Endothelial cell of umbilical vein (primary cell): ENCODE measurements around the gene IQCN. TPM values are rescaled to one million over a fixed set of nuclear protein-coding genes. Genes with fewer than 3 reads are reported as not detected.

ENCODE experiments used
- BruUV-seq: library from RNA; stranded (reverse); fragments of 400-500 nt; replicated peaks from 2 replicates; lab custom pipeline; 2021; lab: Mats Ljungman, UMichigan
- CTCF ChIA-PET: fragments of 300-600, 350-600 bp; sonication (Branson Sonifier 250); formaldehyde crosslinking; loops from one replicate; lab custom pipeline; 2021; ENCODE audit warnings: antibody characterized with exemption, inconsistent platforms; lab: Charles Lee
- POLR2A ChIA-PET: fragments of 300-600, 350-600 bp; sonication (Branson Sonifier 250); formaldehyde crosslinking; loops from one replicate; lab custom pipeline; 2021; ENCODE audit warnings: antibody characterized with exemption, inconsistent platforms; lab: Charles Lee
- DNase-seq: peaks from one replicate; pipeline ENCODE4 v3.0.0-alpha.2; 2011; ENCODE audit warnings: low read depth, low spot score
- FAIRE-seq: peaks from 2 replicates; lab custom pipeline; 2011; peaks lifted over from hg19 to GRCh38; lab: Jason Lieb, UNC
- H2AFZ ChIP-seq: 2 replicates; pipeline ENCODE4 v1.6.0; 2012; ENCODE audit warnings: low read depth, low read length, control low read depth, inconsistent platforms
- H3K27ac ChIP-seq: 2 replicates; pipeline ENCODE4 v1.5.1; 2011; ENCODE audit warnings: low read depth, mild to moderate bottlenecking, control low read depth, low read length, moderate library complexity; ENCODE audit not compliant: insufficient read depth
- H3K27me3 ChIP-seq, 2 experiments: 2 replicates each; pipeline versions ENCODE4 v1.6.0 to v1.6.1; 2011; ENCODE audit warnings: low read length in 2 of 2, mixed read lengths in 1 of 2; ENCODE audit not compliant: control insufficient read depth in 2 of 2, insufficient read depth in 2 of 2
- H3K36me3 ChIP-seq, 2 experiments: 2 replicates in 1 of 2; 3 replicates in 1 of 2; pipeline ENCODE4 v1.5.1; 2011; ENCODE audit warnings: low read length in 2 of 2, mild to moderate bottlenecking in 1 of 2, moderate library complexity in 1 of 2; ENCODE audit not compliant: control insufficient read depth in 2 of 2, insufficient read depth in 2 of 2; ENCODE audit errors: extremely low read depth in 1 of 2
- H3K4me1 ChIP-seq: 3 replicates; pipeline ENCODE4 v1.5.1; 2011; ENCODE audit warnings: mild to moderate bottlenecking, low read length; ENCODE audit not compliant: control insufficient read depth, insufficient read depth; ENCODE audit errors: extremely low read depth
- H3K4me2 ChIP-seq: 2 replicates; pipeline ENCODE4 v1.6.1; 2011; ENCODE audit warnings: low read length, control low read depth, mixed read lengths; ENCODE audit not compliant: insufficient read depth
- H3K4me3 ChIP-seq, 3 experiments: fragments of 200-600 bp in 1 of 3; sonication (generic), shearing (Covaris generic) in 1 of 3; replicated peaks in 1 of 3; 2 replicates each; pipeline ENCODE4 v1.5.1; 2011 to 2016; ENCODE audit warnings: control low read depth in 3 of 3, low read length in 3 of 3, mild to moderate bottlenecking in 2 of 3, inconsistent platforms in 1 of 3, low read depth in 1 of 3, moderate library complexity in 1 of 3; ENCODE audit not compliant: insufficient read depth in 1 of 3
- H3K79me2 ChIP-seq: 2 replicates; pipeline ENCODE4 v1.6.0; 2012; ENCODE audit warnings: low read length, inconsistent platforms; ENCODE audit not compliant: control insufficient read depth, insufficient read depth
- H3K9ac ChIP-seq: replicated peaks from 2 replicates; pipeline ENCODE3; 2011; ENCODE audit warnings: low read length, control low read depth; ENCODE audit not compliant: insufficient read depth; ENCODE audit errors: extremely low read depth
- H3K9me1 ChIP-seq: replicated peaks from 3 replicates; pipeline ENCODE4 v1.6.0; 2011; ENCODE audit warnings: mild to moderate bottlenecking, low read length; ENCODE audit not compliant: control insufficient read depth, insufficient read depth; ENCODE audit errors: extremely low read depth
- H3K9me3 ChIP-seq: replicated peaks from 2 replicates; pipeline ENCODE4 v1.5.1; 2012; ENCODE audit warnings: low read length, inconsistent platforms; ENCODE audit not compliant: control insufficient read depth, insufficient read depth
- H4K20me1 ChIP-seq: replicated peaks from 2 replicates; pipeline ENCODE3; 2011; ENCODE audit warnings: mild to moderate bottlenecking, low read length; ENCODE audit not compliant: control insufficient read depth, insufficient read depth; ENCODE audit errors: extremely low read depth
- CTCF ChIP-seq, 2 donors: IDR thresholded peaks; 1 replicate in 1 of 2; 2 replicates in 1 of 2; pipeline ENCODE4 v1.5.1; 2011; ENCODE audit warnings: low read length in 2 of 2, mild to moderate bottlenecking in 2 of 2, moderate library complexity in 2 of 2, control low read depth in 1 of 2, inconsistent platforms in 1 of 2, low read depth in 1 of 2; ENCODE audit not compliant: insufficient read depth in 1 of 2; ENCODE audit errors: extremely low read depth in 1 of 2
- EZH2 ChIP-seq: IDR thresholded peaks from 2 replicates; pipeline ENCODE4 v1.6.1; 2012; ENCODE audit warnings: borderline replicate concordance, low read depth, mild to moderate bottlenecking, moderate library complexity, low read length, inconsistent platforms; ENCODE audit not compliant: severe bottlenecking
- FOS ChIP-seq: IDR thresholded peaks from 2 replicates; pipeline ENCODE4 v1.6.1; 2011; ENCODE audit warnings: mild to moderate bottlenecking, low read length, moderate library complexity, borderline replicate concordance; ENCODE audit not compliant: insufficient read depth
- GATA2 ChIP-seq: IDR thresholded peaks from 2 replicates; pipeline ENCODE4 v1.7.0; 2011; ENCODE audit warnings: low read depth, mild to moderate bottlenecking, moderate library complexity, mixed read lengths, low read length; ENCODE audit not compliant: insufficient read length, insufficient read depth
- JUN ChIP-seq: IDR thresholded peaks from 2 replicates; pipeline ENCODE4 v1.6.1; 2011; ENCODE audit warnings: borderline replicate concordance, low read depth; ENCODE audit not compliant: insufficient read length, insufficient read depth
- MAX ChIP-seq: IDR thresholded peaks from 2 replicates; pipeline ENCODE4 v1.6.1; 2011; ENCODE audit not compliant: insufficient read depth, insufficient read length
- MYC ChIP-seq: IDR thresholded peaks from one replicate; pipeline ENCODE4 v1.6.1; 2011; ENCODE audit warnings: mild to moderate bottlenecking, low read depth, low read length
- POLR2A ChIP-seq: IDR thresholded peaks from 2 replicates; pipeline ENCODE4 v1.6.1; 2012; ENCODE audit warnings: low read depth, mild to moderate bottlenecking, control low read depth, low read length
- POLR2AphosphoS5 ChIP-seq: IDR thresholded peaks from 2 replicates; pipeline ENCODE4 v1.6.1; 2012; ENCODE audit warnings: low read depth, mild to moderate bottlenecking, control low read depth, low read length, moderate library complexity; ENCODE audit not compliant: insufficient read depth
- dilution Hi-C: fragments of 300-500 bp; cut with MboI; formaldehyde crosslinking; loops from one replicate; pipeline ENCODE4 v1.15.0; 2019; ENCODE audit warnings: low sequenced_read_pairs; ENCODE audit not compliant: extremely low pct_ligation_motif_present
- intact Hi-C: fragments of 100-400 bp; cut with micrococcal nuclease; formaldehyde crosslinking; loops from one replicate; pipeline ENCODE4 v1.10.0; 2022
- polyA plus RNA-seq, 4 experiments: library from polyadenylated mRNA; depleted of rRNA in 3 of 4; stranded (reverse) in 3 of 4; unstranded in 1 of 4; fragments of >200 nt; gene quantifications; 2 replicates each; pipeline versions ENCODE4 v1.2.1 to v1.2.3, GENCODE V29; 2011 to 2012; ENCODE audit warnings: missing spikeins in 1 of 4
- total RNA-seq: library from RNA; stranded (reverse); gene quantifications from 2 replicates; pipeline ENCODE4 v1.2.3, GENCODE V29; 2021

The IQCN gene
- total and polyA plus RNA-seq, 2 donors (not counting 3 experiments of a cell fraction or from before 2014, with no cell fraction given) = 1.5 to 3.0 TPM

- ChIA-PET CTCF (interaction anchor here (1.2 to 11.3 kb wide), 4 partner anchors 22 to 145 kb away, joined by 3 to 296 read pairs (median 6); no protein-coding TSS in a partner anchor), POLR2A (no interaction called here)
- Histone ChIP-seq H3K4me3 (no peak overlapping the region), H3K27me3 (peaks cover 0 to 8% of the 10 kb centered on the region in 2 experiments), H3K79me2 (no peaks in the 10 kb centered on the region), H3K36me3 (no peaks in the 10 kb centered on the region), H4K20me1 (no peaks in the 10 kb centered on the region), H3K4me1 (no peaks in the 10 kb centered on the region), H3K4me2 (no peak overlapping the region), H3K9me1 (no peaks in the 10 kb centered on the region), H3K9ac (no peak overlapping the region), H3K27ac (no peak overlapping the region), H3K9me3 (no peaks in the 10 kb centered on the region), H2AFZ (no peak overlapping the region)
- intact Hi-C loops = no loop called here
- dilution Hi-C loops = no loop called here
- no TSS peak for BruUV-seq
- no peak for DNase-seq
- no peak for FAIRE-seq
- TF ChIP-seq POLR2AphosphoS5 = no peak
- no peak for TF ChIP-seq POLR2A
- TF ChIP-seq CTCF (IDR thresholded peaks at IDR 0.05; ENCODE audit: extremely low read depth in 1 of 2, insufficient read depth in 1 of 2, low read depth in 1 of 2, low read length in 2 of 2) = no peak
- no peak for TF ChIP-seq MAX
- TF ChIP-seq FOS = no peak
- TF ChIP-seq EZH2 = no peak
- no peak for TF ChIP-seq MYC
- no peak for TF ChIP-seq GATA2
- no peak for TF ChIP-seq JUN
These were observed 16.5 kb downstream of the IQCN start for GRCh38 chr19:18257503-18258470.
